ENCODE data around the gene GJA10.

GRCh38 chr6:89917801-89918366, 23.6 kb downstream of the GJA10 start:
- TF ChIP-seq CTCF (IDR thresholded peaks at IDR 0.05) = no peak
- no peak for TF ChIP-seq POLR2A (IDR thresholded peaks at IDR 0.05)

Data from body of pancreas (tissue), 4 donors.